Middle frontal gyrus (tissue), 1 donor: ENCODE measurements around the gene HTATSF1.

ENCODE experiments used
- DNase-seq: peaks from one replicate; pipeline ENCODE4 v3.0.0-alpha.2; 2015; ENCODE audit warnings: low spot score; ENCODE audit errors: extremely low spot score

Gene HTATSF1, protein sequence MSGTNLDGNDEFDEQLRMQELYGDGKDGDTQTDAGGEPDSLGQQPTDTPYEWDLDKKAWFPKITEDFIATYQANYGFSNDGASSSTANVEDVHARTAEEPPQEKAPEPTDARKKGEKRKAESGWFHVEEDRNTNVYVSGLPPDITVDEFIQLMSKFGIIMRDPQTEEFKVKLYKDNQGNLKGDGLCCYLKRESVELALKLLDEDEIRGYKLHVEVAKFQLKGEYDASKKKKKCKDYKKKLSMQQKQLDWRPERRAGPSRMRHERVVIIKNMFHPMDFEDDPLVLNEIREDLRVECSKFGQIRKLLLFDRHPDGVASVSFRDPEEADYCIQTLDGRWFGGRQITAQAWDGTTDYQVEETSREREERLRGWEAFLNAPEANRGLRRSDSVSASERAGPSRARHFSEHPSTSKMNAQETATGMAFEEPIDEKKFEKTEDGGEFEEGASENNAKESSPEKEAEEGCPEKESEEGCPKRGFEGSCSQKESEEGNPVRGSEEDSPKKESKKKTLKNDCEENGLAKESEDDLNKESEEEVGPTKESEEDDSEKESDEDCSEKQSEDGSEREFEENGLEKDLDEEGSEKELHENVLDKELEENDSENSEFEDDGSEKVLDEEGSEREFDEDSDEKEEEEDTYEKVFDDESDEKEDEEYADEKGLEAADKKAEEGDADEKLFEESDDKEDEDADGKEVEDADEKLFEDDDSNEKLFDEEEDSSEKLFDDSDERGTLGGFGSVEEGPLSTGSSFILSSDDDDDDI

DNA sequence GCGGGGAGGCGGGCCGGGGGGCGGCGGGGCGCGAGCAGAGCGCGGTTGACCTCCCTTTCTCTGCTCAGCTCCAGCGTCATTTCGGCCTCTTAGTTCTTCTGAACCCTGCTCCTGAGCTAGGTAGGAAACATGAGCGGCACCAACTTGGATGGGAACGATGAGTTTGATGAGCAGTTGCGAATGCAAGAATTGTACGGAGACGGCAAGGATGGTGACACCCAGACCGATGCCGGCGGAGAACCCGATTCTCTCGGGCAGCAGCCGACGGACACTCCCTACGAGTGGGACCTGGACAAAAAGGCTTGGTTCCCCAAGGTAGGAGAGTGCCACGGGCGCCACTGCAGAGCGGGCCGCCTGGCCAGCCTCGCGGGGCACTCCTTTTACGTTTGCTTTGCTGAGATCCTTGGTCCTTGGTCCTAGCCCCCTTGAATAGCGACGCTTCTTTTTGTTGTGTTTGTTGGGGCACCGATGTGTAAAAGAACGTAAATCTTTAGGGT, at the start of gene HTATSF1:
HTATSF1 (plus strand) TSS at position 37 of the 497 bp plus-strand sequence; CDS start at position 130, 93 bp downstream.
- DNase-seq: no peak

GRCh38 chrX:136447968-136448367, 49.4 kb upstream of the HTATSF1 start:
- DNase-seq: no peak

DNA sequence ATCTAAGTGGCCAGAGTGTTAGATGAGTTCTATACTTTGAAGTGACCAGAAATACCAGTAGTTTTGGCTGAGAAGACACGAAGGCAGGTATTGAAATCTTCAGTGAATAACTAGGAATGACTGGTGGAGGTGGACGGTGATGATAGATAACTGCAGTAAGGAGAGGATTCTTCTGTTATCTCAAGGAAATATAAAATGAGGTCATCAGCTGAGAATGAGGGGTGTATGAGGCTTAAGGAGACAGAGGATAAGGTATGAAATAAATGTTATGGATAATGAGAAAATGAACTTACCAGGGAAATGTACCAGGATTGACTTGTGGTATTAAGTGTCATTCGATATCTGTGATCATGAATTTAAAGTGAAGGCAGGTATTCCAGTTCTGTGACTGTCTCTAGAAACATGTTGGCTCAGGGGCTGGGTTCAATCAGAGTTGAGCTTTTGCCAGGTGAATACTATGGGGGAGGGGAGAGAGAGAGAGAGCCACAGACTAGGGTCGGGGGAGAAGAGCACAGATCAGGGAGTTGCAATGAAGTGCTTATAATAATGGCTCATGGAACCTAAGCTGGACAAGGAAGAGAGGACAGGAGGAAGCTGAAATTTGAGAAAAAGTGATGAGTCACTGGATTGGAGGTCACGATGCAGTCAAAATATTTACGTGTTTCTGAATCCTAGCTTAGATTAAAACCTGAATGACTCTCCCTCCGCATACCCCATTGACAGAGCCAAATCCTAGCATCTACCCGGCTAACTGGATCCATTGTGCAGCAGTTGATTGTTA, 47.2 kb upstream of the HTATSF1 start:
- no peak for DNase-seq

GRCh38 chrX:136452614-136453013, 44.8 kb upstream of the HTATSF1 start:
- DNase-seq: no peak

- no peak for DNase-seq
Measured at GRCh38 chrX:136453114-136453513, 44.3 kb upstream of the HTATSF1 start.

DNA sequence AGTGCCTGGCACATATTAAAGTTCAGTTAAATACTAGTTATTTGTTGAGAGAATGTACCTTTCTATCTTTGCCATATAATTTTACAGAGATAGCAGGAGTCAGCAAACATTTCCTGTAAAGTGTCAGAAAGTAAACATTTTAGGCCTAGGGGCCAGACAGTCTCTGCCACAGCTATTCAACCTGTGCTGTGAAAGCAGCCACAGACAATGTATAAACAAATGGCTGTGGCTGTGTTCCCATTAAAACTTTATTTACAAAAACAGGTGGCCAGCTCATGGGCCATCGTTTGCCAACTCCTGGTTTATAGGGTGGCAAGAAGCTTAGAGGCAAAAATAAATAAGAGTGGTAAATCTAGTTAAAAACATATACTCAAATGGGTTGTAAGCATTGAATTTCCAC, 43.6 kb upstream of the HTATSF1 start:
- no peak for DNase-seq

- DNase-seq: no peak
Measured at GRCh38 chrX:136456133-136456532, 41.3 kb upstream of the HTATSF1 start.

DNA sequence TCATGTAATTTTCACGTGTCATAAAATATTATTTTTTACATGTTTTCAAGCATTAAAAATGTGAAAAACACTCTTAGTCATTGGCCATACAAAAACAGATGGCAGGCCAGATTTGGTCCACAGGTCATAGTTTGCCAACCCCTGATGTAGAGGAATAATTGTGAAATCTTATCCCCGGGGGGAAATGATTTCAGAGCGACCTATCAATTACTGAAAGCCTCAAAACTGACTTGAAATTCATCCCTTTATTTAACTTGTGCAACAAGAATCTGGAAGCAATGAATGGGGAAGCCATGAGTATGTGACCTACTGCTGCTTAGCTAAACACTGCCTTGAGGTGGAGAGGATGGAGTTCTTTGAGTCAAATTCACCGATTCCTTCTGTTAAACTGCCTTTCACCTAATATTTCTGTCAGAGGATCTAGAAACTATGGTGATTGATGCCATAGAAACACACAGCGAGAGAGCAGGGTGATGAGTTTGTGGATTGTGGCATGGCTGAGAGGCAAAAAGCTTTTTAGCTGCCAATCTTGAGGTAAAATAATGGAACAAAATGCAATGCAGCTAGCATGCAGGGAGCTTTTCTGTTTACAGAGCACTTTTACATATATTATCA, 40.0 kb upstream of the HTATSF1 start:
- no peak for DNase-seq

- no peak for DNase-seq
Measured at GRCh38 chrX:136464589-136464988, 32.8 kb upstream of the HTATSF1 start.

DNA sequence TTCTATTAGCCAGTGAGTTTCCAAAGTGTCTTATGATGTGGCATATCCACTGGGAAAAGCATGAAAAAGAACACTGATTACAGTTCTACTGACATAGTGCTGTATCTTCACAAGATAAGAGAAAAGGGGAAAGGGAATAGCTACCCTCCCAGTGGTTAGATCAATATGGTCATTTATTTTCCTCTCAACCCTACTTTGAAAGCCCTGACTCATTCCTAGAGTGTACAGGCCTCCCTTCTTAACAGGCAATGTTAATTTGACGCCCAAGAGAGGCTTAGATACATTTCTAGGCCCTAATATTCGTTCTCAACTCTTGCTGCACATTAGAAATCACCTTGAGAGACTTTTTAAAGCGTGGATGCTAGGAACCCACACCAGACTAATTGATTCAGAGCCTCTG, 30.1 kb upstream of the HTATSF1 start:
- DNase-seq: no peak

DNA sequence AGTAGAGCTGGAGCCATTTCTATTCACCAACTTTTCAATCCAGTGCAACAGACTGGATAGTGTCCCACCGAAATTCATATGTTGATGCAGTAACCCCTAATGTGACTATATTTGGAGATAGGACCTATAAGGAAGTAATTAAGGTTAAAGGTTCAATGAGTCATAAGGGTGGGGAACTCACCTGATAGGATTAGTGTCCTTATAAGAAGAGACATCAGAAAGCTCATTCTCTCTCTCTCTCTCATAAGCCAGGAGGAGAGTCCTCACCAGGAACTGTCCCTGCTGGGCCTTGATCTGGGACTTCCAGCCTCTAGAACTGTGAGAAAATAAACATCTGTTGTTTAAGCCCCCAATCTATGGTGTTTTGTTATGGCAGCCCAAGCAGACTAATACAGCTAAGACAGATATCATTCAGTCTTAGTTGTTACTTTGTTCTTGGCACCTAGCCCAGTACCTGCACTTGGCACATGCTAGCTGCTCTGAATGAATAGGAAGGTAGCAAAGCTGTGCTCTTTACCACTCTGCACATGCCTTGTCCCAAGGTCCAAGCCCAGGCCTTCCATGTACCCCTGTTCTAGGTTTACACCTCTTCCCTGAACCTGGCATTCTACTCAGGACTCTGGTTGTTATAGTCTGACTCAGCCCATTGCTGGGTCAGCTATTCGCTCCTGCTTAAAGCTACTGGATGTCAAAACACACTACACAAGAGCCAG, 28.8 kb upstream of the HTATSF1 start:
- DNase-seq: no peak

- no peak for DNase-seq
Measured at GRCh38 chrX:136473663-136474062, 23.7 kb upstream of the HTATSF1 start.

DNA sequence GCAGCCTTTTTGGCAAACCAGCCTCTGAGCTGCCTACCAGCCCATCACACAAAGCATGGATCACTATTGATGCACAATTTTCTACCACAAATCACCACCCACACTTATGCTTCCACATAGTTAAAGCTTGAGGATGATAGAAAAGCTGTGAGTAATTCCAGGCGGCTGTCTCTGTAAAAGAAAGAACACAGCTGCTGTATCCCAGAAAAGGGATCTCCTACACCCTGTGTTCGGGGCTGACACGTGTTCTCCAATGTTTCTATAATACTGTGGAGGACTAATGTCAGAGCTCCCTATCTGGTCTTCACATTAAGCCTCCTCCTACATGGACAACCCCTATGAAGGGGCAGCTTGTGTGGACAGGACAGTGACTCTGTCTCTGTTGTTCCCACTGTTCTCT, 22.2 kb upstream of the HTATSF1 start:
- DNase-seq: no peak

- no peak for DNase-seq
Measured at GRCh38 chrX:136476501-136476900, 20.9 kb upstream of the HTATSF1 start.

GRCh38 chrX:136477026-136477425, 20.4 kb upstream of the HTATSF1 start:
- DNase-seq: no peak

- DNase-seq: no peak
Measured at GRCh38 chrX:136480383-136480782, 17.0 kb upstream of the HTATSF1 start.

DNA sequence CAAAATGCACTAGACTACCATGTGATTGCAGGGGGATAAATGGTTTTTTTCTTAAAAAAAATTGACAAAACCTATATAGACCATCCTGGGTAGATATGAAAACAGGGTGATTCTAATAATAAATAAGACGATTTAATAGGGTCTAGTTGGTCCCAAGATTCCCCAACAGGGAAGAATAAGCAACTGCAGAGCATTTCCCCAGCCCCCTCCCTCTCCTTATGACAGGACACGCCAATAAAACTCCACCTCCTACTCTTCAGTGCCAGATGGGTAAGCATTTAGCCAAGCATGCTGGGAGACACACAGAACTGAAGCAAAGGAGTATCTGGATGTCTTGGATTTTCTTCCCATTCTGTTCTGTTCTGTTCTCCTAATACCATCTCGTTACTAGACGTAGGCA, 9.7 kb upstream of the HTATSF1 start, which contains the start of gene BRS3:
BRS3 (plus strand) TSS at position 301 of the 400 bp plus-strand sequence. CDS start 168 bp downstream, outside the sequence.
- DNase-seq: no peak

DNA sequence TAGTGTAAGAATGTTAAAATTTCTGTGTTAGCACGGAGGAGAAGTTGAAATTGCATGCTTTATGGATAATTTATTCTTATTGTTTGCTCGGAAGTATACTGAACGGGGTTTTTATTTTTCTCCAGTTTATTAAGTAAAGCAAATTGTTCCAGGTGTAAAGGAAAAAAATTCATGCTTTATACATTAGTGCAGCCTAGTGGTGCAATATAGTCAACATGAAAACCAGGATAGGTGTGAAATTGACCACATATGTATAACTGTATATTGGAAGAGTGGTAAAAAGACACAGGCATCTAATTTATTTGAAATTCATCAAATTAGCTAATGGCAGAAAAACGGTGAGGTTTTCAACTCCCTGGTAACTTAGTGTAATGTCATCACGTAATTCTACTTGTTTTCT, 8.7 kb upstream of the HTATSF1 start:
- DNase-seq: no peak

- no peak for DNase-seq
Measured at GRCh38 chrX:136491832-136492231, 5.6 kb upstream of the HTATSF1 start.

DNA sequence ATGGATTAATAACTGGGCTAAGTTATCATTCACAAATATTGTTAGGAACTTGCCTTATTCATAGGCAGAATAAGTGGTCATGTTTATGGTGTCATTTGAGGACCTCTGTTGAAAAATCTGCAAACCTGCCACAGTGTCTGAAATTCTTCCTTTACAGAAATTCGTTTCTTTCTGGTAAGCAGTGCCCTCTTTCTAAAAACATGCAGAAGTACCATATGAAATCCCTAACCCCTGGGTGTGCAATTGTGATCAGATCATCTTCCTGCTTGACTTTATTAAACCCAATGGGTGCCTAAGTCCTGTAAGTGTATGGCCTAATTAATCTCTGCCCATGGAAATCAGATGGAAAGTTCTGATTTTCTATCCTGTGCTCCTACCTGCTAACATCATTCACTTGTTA, 4.4 kb upstream of the HTATSF1 start:
- DNase-seq: no peak
